K562 (cell line): ENCODE data around the gene TMEM63C. TPM values are rescaled to one million over a fixed set of nuclear protein-coding genes. Genes with fewer than 3 reads are reported as not detected.

Source experiments
- MEF2D ChIP-seq: conservative IDR thresholded peaks from 2 replicates; pipeline ENCODE4 v1.6.1; 2016; ENCODE audit warnings: low read depth, missing genetic modification characterization, missing compliant biosample characterization
- SRSF1 ChIP-seq: fragments of 200-400 bp; formaldehyde crosslinking; IDR thresholded peaks from 2 replicates; pipeline ENCODE4 v1.6.1; 2017; ENCODE audit warnings: mild to moderate bottlenecking, low read depth, low read length, moderate library complexity
- polyA plus RNA-seq, 8 experiments: library from polyadenylated mRNA; depleted of rRNA in 4 of 8; stranded (reverse) in 5 of 8; unstranded in 3 of 8; fragments of >200 nt; fragmentation: Nextera tagmentation in 2 of 8; fragmentation: Illumina TruSeq in 1 of 8; extraction: Ambion mirVana in 2 of 8; extraction: Trizol in 1 of 8; gene quantifications; 2 replicates each; pipeline versions ENCODE4 v1.2.1 to v1.2.3, GENCODE V29; 2011 to 2014; ENCODE audit warnings: inconsistent platforms in 1 of 8, missing spikeins in 1 of 8
- total RNA-seq, 7 experiments: library from RNA; depleted of rRNA in 6 of 7; stranded (reverse); fragments of >200 nt in 6 of 7; fragmentation: Illumina TruSeq in 2 of 7; extraction: Trizol in 2 of 7; gene quantifications; 2 replicates each; pipeline versions ENCODE4 v1.2.1 to v1.2.3, GENCODE V29; 2011 to 2021; ENCODE audit warnings: low replicate concordance in 1 of 7
- TF ChIP-seq, protein P1 (sequence below): fragments of 450-650 bp; IDR thresholded peaks from 2 replicates; pipeline ENCODE4 v1.6.1; 2016; ENCODE audit warnings: mild to moderate bottlenecking, moderate library complexity
- TF ChIP-seq, protein P2 (sequence below): fragments of 450-650 bp; IDR thresholded peaks from 2 replicates; pipeline ENCODE4 v1.6.1; 2016; ENCODE audit warnings: low read depth
- TF ChIP-seq, protein P3 (sequence below): fragments of 250-450 bp; sonication (Bioruptor Pico); IDR thresholded peaks from 2 replicates; pipeline ENCODE4 v1.8.0; 2022; ENCODE audit warnings: inconsistent platforms

Gene TMEM63C
- total and polyA plus RNA-seq, 9 of the 15 experiments (the other 6 are each of a cell fraction or from before 2014, with no cell fraction given), result 0.07 TPM; not detected in 8

DNA sequence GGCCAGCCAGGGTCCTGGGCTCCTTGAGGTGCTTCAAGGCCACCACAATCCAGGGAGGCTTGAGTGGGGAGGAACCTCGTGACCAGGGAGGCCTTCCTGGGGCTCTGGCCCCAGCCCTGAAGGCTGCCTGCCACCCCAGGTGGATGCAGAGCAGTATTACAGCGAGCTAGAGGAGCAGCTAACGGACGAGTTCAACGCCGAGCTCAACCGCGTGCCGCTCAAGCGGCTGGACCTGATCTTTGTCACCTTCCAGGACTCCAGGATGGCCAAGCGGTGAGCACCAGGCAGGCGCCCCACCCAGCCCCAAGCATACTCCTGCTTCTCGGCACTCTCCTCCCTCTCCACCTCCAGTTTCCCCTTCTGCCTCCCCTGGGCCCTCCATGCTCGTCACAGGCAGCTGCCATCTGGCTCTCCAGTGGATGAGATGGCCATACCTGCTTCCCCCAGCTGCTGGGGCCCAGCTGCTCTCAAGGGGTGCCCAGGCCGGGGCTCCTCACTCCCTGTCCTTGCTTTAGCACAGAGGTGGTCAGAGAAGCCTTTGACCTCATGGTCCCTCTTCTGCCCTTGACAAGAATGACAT, 58.8 kb downstream of the TMEM63C start (continued):
- TF ChIP-seq, protein P1, sequence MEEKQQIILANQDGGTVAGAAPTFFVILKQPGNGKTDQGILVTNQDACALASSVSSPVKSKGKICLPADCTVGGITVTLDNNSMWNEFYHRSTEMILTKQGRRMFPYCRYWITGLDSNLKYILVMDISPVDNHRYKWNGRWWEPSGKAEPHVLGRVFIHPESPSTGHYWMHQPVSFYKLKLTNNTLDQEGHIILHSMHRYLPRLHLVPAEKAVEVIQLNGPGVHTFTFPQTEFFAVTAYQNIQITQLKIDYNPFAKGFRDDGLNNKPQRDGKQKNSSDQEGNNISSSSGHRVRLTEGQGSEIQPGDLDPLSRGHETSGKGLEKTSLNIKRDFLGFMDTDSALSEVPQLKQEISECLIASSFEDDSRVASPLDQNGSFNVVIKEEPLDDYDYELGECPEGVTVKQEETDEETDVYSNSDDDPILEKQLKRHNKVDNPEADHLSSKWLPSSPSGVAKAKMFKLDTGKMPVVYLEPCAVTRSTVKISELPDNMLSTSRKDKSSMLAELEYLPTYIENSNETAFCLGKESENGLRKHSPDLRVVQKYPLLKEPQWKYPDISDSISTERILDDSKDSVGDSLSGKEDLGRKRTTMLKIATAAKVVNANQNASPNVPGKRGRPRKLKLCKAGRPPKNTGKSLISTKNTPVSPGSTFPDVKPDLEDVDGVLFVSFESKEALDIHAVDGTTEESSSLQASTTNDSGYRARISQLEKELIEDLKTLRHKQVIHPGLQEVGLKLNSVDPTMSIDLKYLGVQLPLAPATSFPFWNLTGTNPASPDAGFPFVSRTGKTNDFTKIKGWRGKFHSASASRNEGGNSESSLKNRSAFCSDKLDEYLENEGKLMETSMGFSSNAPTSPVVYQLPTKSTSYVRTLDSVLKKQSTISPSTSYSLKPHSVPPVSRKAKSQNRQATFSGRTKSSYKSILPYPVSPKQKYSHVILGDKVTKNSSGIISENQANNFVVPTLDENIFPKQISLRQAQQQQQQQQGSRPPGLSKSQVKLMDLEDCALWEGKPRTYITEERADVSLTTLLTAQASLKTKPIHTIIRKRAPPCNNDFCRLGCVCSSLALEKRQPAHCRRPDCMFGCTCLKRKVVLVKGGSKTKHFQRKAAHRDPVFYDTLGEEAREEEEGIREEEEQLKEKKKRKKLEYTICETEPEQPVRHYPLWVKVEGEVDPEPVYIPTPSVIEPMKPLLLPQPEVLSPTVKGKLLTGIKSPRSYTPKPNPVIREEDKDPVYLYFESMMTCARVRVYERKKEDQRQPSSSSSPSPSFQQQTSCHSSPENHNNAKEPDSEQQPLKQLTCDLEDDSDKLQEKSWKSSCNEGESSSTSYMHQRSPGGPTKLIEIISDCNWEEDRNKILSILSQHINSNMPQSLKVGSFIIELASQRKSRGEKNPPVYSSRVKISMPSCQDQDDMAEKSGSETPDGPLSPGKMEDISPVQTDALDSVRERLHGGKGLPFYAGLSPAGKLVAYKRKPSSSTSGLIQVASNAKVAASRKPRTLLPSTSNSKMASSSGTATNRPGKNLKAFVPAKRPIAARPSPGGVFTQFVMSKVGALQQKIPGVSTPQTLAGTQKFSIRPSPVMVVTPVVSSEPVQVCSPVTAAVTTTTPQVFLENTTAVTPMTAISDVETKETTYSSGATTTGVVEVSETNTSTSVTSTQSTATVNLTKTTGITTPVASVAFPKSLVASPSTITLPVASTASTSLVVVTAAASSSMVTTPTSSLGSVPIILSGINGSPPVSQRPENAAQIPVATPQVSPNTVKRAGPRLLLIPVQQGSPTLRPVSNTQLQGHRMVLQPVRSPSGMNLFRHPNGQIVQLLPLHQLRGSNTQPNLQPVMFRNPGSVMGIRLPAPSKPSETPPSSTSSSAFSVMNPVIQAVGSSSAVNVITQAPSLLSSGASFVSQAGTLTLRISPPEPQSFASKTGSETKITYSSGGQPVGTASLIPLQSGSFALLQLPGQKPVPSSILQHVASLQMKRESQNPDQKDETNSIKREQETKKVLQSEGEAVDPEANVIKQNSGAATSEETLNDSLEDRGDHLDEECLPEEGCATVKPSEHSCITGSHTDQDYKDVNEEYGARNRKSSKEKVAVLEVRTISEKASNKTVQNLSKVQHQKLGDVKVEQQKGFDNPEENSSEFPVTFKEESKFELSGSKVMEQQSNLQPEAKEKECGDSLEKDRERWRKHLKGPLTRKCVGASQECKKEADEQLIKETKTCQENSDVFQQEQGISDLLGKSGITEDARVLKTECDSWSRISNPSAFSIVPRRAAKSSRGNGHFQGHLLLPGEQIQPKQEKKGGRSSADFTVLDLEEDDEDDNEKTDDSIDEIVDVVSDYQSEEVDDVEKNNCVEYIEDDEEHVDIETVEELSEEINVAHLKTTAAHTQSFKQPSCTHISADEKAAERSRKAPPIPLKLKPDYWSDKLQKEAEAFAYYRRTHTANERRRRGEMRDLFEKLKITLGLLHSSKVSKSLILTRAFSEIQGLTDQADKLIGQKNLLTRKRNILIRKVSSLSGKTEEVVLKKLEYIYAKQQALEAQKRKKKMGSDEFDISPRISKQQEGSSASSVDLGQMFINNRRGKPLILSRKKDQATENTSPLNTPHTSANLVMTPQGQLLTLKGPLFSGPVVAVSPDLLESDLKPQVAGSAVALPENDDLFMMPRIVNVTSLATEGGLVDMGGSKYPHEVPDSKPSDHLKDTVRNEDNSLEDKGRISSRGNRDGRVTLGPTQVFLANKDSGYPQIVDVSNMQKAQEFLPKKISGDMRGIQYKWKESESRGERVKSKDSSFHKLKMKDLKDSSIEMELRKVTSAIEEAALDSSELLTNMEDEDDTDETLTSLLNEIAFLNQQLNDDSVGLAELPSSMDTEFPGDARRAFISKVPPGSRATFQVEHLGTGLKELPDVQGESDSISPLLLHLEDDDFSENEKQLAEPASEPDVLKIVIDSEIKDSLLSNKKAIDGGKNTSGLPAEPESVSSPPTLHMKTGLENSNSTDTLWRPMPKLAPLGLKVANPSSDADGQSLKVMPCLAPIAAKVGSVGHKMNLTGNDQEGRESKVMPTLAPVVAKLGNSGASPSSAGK, result no peak
- TF ChIP-seq, protein P2, sequence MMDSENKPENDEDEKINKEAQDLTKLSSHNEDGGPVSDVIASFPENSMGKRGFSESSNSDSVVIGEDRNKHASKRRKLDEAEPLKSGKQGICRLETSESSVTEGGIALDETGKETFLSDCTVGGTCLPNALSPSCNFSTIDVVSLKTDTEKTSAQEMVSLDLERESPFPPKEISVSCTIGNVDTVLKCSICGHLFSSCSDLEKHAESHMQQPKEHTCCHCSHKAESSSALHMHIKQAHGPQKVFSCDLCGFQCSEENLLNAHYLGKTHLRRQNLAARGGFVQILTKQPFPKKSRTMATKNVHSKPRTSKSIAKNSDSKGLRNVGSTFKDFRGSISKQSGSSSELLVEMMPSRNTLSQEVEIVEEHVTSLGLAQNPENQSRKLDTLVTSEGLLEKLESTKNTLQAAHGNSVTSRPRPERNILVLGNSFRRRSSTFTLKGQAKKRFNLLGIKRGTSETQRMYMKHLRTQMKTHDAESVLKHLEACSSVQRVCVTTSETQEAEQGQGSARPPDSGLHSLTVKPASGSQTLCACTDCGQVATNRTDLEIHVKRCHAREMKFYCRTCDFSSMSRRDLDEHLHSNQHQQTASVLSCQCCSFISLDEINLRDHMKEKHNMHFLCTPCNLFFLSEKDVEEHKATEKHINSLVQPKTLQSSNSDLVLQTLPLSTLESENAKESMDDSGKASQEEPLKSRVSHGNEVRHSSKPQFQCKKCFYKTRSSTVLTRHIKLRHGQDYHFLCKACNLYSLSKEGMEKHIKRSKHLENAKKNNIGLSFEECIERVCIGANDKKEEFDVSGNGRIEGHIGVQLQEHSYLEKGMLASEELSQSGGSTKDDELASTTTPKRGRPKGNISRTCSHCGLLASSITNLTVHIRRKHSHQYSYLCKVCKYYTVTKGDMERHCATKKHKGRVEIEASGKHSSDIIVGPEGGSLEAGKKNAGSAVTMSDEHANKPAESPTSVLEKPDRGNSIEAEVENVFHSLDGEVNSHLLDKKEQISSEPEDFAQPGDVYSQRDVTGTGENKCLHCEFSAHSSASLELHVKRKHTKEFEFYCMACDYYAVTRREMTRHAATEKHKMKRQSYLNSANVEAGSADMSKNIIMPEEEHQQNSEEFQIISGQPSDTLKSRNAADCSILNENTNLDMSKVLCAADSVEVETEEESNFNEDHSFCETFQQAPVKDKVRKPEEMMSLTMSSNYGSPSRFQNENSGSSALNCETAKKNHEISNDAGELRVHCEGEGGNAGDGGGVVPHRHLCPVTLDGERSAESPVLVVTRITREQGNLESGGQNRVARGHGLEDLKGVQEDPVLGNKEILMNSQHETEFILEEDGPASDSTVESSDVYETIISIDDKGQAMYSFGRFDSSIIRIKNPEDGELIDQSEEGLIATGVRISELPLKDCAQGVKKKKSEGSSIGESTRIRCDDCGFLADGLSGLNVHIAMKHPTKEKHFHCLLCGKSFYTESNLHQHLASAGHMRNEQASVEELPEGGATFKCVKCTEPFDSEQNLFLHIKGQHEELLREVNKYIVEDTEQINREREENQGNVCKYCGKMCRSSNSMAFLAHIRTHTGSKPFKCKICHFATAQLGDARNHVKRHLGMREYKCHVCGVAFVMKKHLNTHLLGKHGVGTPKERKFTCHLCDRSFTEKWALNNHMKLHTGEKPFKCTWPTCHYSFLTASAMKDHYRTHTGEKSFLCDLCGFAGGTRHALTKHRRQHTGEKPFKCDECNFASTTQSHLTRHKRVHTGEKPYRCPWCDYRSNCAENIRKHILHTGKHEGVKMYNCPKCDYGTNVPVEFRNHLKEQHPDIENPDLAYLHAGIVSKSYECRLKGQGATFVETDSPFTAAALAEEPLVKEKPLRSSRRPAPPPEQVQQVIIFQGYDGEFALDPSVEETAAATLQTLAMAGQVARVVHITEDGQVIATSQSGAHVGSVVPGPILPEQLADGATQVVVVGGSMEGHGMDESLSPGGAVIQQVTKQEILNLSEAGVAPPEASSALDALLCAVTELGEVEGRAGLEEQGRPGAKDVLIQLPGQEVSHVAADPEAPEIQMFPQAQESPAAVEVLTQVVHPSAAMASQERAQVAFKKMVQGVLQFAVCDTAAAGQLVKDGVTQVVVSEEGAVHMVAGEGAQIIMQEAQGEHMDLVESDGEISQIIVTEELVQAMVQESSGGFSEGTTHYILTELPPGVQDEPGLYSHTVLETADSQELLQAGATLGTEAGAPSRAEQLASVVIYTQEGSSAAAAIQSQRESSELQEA, result no peak
- TF ChIP-seq, protein P3, sequence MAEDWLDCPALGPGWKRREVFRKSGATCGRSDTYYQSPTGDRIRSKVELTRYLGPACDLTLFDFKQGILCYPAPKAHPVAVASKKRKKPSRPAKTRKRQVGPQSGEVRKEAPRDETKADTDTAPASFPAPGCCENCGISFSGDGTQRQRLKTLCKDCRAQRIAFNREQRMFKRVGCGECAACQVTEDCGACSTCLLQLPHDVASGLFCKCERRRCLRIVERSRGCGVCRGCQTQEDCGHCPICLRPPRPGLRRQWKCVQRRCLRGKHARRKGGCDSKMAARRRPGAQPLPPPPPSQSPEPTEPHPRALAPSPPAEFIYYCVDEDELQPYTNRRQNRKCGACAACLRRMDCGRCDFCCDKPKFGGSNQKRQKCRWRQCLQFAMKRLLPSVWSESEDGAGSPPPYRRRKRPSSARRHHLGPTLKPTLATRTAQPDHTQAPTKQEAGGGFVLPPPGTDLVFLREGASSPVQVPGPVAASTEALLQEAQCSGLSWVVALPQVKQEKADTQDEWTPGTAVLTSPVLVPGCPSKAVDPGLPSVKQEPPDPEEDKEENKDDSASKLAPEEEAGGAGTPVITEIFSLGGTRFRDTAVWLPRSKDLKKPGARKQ (CRISPR knock-in tag), result no peak
- no peak for TF ChIP-seq MEF2D (tag)
- TF ChIP-seq SRSF1, result no peak
